Measurements from ENCODE around the gene BTBD19.

The BTBD19 gene

DNA sequence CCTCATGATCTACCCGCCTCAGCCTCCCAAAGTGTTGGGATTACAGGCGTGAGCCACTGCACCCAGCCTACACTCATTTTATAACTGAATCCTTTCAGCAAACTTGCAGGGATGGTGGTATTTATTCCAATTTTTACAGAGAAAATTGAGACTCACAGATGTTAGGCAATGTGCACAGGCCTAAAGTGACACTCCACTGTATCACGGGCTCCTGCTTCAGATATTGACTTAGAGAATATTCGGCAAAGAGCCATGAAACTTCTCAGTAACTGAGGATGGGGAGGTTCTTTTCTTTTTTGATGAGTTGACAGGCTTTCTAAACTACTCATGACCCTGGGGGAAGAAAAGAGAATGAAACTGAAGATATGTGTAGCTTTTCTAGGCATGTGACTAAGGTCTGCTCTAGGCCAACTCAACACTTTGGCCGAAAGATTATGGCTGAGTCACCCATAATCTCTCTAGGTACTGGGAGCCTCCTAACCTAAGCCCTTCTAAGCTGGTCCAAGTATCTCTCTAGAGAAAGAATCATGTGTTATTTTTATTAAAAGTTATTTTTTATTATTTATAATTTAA, 54.6 kb downstream of the BTBD19 start:
- FAIRE-seq = no peak

Data from G401.6 (cell line).